ENCODE results near the gene LBHD2. TPM values are rescaled to one million over a fixed set of nuclear protein-coding genes. Genes with fewer than 3 reads are reported as not detected.
A peak's percentile ranks its signal among the peaks of the same experiment; 100 is the strongest.

LBHD2 gene
- total RNA-seq, 1 experiment from 2014 or later: not detected

- peak overlapping the region; percentile 40; the same call in 1 of the 2 replicates for H3K4me2 ChIP-seq (ENCODE audit: low read length)
- POLR2A ChIA-PET: no interaction called here
- no peak overlapping the region for H3K9ac ChIP-seq (ENCODE audit: low read length)
- RAD21 ChIA-PET (ENCODE audit: low non-redundant PET in 1 of 2, low total read pairs in 2 of 2, uncharacterized antibody in 2 of 2, unreplicated experiment in 2 of 2): no interaction called here
- H3K36me3 ChIP-seq (ENCODE audit: control insufficient read depth in 1 of 2, insufficient read depth in 2 of 2, low read length in 2 of 2): no peaks in the 10 kb centered on the region
- no peak overlapping the region for H2AFZ ChIP-seq (ENCODE audit: low read depth, low read length, poor library complexity, severe bottlenecking)
- peaks cover 58 to 80% of the 10 kb centered on the region in 2 experiments for H3K4me1 ChIP-seq (ENCODE audit: control insufficient read depth in 1 of 2, insufficient read depth in 2 of 2, low read length in 2 of 2)
- TF ChIP-seq JUND (IDR thresholded peaks at IDR 0.05): no peak
- no peak for TF ChIP-seq CTCF (IDR thresholded peaks at IDR 0.05 in 2 of 3, conservative IDR thresholded peaks at IDR 0.05 in 1 of 3; ENCODE audit: borderline replicate concordance in 1 of 3, insufficient read depth in 1 of 3, low read depth in 2 of 3, low read length in 2 of 3)
- no peak for TF ChIP-seq SRF (IDR thresholded peaks at IDR 0.05; ENCODE audit: low read depth)
- TF ChIP-seq YY1 (IDR thresholded peaks at IDR 0.05; ENCODE audit: extremely low read depth, insufficient replicate concordance, low read depth, low read length): no peak
- no peak for TF ChIP-seq EZH2phosphoT487 (IDR thresholded peaks at IDR 0.05; ENCODE audit: borderline replicate concordance)
- no peak for TF ChIP-seq SP1 (IDR thresholded peaks at IDR 0.05; ENCODE audit: low read depth)
- TF ChIP-seq ZBTB33 (IDR thresholded peaks at IDR 0.05; ENCODE audit: extremely low read depth, insufficient replicate concordance, low read length): no peak
- no TSS peak for BruUV-seq (replicated peaks)
- intact Hi-C loops (cut with micrococcal nuclease): no loop called here
- ATAC-seq: no peak
- no peaks in the 10 kb centered on the region for H3K9me2 ChIP-seq (ENCODE audit: insufficient read depth)
- CTCF ChIA-PET: no interaction called here
- H3K27me3 ChIP-seq (ENCODE audit: insufficient read depth, low read length): no peaks in the 10 kb centered on the region
- no peaks in the 10 kb centered on the region for H3K9me3 ChIP-seq (ENCODE audit: control insufficient read depth in 1 of 2, insufficient read depth in 1 of 2, low read depth in 1 of 2, low read length in 2 of 2)
- no peak for DNase-seq (ENCODE audit: low read depth, low spot score)
- no peaks in the 10 kb centered on the region for H3K79me2 ChIP-seq (ENCODE audit: insufficient read depth, low read length)
- H3K4me3 ChIP-seq (replicated peaks in 1 of 2; ENCODE audit: low read depth in 1 of 2, low read length in 2 of 2): no peak overlapping the region
- H4K20me1 ChIP-seq (ENCODE audit: insufficient read depth): no peaks in the 10 kb centered on the region
- no peak overlapping the region for H3K27ac ChIP-seq (ENCODE audit: low read depth, low read length)
These were observed 13.0 kb upstream of the LBHD2 start for GRCh38 chr14:103070971-103071542.
